ENCODE results near the gene NFKB2.

DNA sequence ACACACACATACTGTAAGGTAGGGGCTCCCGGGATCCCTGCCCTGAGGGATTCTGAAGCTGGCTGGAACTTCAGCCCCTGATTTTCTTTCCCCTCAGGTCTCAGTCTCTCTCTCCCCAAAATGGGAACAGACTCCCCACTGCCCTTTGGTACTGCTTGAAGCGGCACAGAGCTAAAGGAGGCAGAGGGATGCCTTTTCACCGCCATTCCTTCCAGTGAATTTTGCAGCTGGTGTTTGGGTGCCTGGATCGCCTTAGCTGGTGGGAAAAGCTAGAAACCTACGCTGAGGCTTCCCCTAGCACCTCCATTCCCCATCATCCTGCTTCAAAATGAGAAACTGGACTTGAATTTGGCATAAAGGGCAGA, 39.6 kb downstream of the NFKB2 start:
- TF ChIP-seq, protein P1, sequence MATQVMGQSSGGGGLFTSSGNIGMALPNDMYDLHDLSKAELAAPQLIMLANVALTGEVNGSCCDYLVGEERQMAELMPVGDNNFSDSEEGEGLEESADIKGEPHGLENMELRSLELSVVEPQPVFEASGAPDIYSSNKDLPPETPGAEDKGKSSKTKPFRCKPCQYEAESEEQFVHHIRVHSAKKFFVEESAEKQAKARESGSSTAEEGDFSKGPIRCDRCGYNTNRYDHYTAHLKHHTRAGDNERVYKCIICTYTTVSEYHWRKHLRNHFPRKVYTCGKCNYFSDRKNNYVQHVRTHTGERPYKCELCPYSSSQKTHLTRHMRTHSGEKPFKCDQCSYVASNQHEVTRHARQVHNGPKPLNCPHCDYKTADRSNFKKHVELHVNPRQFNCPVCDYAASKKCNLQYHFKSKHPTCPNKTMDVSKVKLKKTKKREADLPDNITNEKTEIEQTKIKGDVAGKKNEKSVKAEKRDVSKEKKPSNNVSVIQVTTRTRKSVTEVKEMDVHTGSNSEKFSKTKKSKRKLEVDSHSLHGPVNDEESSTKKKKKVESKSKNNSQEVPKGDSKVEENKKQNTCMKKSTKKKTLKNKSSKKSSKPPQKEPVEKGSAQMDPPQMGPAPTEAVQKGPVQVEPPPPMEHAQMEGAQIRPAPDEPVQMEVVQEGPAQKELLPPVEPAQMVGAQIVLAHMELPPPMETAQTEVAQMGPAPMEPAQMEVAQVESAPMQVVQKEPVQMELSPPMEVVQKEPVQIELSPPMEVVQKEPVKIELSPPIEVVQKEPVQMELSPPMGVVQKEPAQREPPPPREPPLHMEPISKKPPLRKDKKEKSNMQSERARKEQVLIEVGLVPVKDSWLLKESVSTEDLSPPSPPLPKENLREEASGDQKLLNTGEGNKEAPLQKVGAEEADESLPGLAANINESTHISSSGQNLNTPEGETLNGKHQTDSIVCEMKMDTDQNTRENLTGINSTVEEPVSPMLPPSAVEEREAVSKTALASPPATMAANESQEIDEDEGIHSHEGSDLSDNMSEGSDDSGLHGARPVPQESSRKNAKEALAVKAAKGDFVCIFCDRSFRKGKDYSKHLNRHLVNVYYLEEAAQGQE (IDR thresholded peaks at IDR 0.05; ENCODE audit: insufficient read depth in 1 of 2, low read depth in 2 of 2, low read length in 2 of 2), result no peak
- TF ChIP-seq POLR2AphosphoS5 (IDR thresholded peaks at IDR 0.05; ENCODE audit: low read depth, low read length) (no peak), TAF1 (IDR thresholded peaks at IDR 0.05; ENCODE audit: borderline replicate concordance, insufficient read depth, low read length) (no peak)
